ENCODE data around the gene PURB.
"Not testable (repeated sequence)": the region's sequence is repeated elsewhere in the genome, so short reads cannot be mapped to it uniquely, and the experiment has no call there.

PURB gene

GRCh38 chr7:44853391-44853790, 31.9 kb downstream of the PURB start:
- no peak for DNase-seq (ENCODE audit: low read depth, low spot score)

- no peak for DNase-seq (ENCODE audit: low read depth, low spot score)
Measured at GRCh38 chr7:44852590-44852989, 32.7 kb downstream of the PURB start.

GRCh38 chr7:44849885-44850544, 35.3 kb downstream of the PURB start:
- DNase-seq (ENCODE audit: low read depth, low spot score) = no peak

GRCh38 chr7:44849259-44849884, 36.0 kb downstream of the PURB start:
- DNase-seq (ENCODE audit: low read depth, low spot score) = no peak

GRCh38 chr7:44847920-44848634, 37.3 kb downstream of the PURB start, which contains the start of gene H2AZ2:
H2AZ2 (minus strand) TSS chr7:44848087; CDS start chr7:44847971, 116 bp downstream.
- peak; percentile 99 for DNase-seq (ENCODE audit: low read depth, low spot score)

GRCh38 chr7:44847509-44847919, 37.8 kb downstream of the PURB start:
- DNase-seq (ENCODE audit: low read depth, low spot score) = peak; percentile 61

GRCh38 chr7:44846816-44847508, 38.4 kb downstream of the PURB start:
- no peak for DNase-seq (ENCODE audit: low read depth, low spot score)

- DNase-seq (ENCODE audit: low read depth, low spot score) = not testable (repeated sequence)
Measured at GRCh38 chr7:44846390-44846789, 38.9 kb downstream of the PURB start.

GRCh38 chr7:44845451-44845850, 39.9 kb downstream of the PURB start:
- DNase-seq (ENCODE audit: low read depth, low spot score) = no peak

- not testable (repeated sequence) for DNase-seq (ENCODE audit: low read depth, low spot score)
Measured at GRCh38 chr7:44843440-44843839, 41.9 kb downstream of the PURB start.

- not testable (repeated sequence) for DNase-seq (ENCODE audit: low read depth, low spot score)
Measured at GRCh38 chr7:44842675-44843074, 42.7 kb downstream of the PURB start.

- DNase-seq (ENCODE audit: low read depth, low spot score) = no peak
Measured at GRCh38 chr7:44838751-44839150, 46.6 kb downstream of the PURB start.

- DNase-seq (ENCODE audit: low read depth, low spot score) = no peak
Measured at GRCh38 chr7:44827567-44827966, 57.8 kb downstream of the PURB start.

All from activated naive CD8-positive, alpha-beta T cell treated with anti-CD3 and anti-CD28 coated beads, Interleukin-2, amount 50 U/mL, for 16 hours (primary cell).